Measurements from ENCODE around the gene OSBPL9.
"Not testable (repeated sequence)": the region's sequence is repeated elsewhere in the genome, so short reads cannot be mapped to it uniquely, and the experiment has no call there.

OSBPL9 gene

DNA sequence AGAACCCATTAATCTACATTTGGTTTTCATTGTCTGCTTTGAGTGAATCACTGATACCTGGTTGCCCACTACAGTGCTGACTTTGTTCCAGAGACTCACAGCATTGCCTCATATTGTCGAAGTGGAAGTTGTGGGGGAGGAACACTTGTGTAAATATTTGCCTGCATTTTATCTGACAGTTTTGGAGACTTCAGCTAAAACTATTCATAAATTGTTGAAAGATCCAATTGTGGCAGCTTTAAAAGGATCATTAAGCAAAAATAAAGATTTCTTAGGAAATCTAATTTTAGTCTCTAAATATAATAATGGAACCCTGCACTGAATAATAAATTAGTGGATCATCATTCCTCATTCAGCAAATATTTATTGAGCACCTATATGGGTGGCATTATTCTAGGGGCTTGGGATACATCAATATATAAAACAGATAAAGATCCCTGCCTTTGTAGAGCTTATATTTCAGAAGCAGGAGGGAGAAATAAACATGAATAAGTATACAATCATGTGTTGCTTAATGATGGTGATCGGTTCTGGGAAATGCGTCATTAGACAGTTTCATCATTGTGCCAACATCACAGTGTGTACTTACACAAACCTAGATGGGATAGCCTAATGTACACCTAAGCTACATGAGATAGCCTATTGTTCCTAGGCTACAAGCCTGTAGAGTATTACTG is 73.5 kb downstream of the OSBPL9 start:
- Histone ChIP-seq H3K27me3 (no peaks in the 10 kb centered on the region), H3K4me1 (no peaks in the 10 kb centered on the region), H3K36me3 (no peaks in the 10 kb centered on the region), H3K9me3 (no peaks in the 10 kb centered on the region), H3K4me3 (ENCODE audit: low read depth, low read length) (no peak overlapping the region)
- DNase-seq: no peak
- TF ChIP-seq, protein P1, sequence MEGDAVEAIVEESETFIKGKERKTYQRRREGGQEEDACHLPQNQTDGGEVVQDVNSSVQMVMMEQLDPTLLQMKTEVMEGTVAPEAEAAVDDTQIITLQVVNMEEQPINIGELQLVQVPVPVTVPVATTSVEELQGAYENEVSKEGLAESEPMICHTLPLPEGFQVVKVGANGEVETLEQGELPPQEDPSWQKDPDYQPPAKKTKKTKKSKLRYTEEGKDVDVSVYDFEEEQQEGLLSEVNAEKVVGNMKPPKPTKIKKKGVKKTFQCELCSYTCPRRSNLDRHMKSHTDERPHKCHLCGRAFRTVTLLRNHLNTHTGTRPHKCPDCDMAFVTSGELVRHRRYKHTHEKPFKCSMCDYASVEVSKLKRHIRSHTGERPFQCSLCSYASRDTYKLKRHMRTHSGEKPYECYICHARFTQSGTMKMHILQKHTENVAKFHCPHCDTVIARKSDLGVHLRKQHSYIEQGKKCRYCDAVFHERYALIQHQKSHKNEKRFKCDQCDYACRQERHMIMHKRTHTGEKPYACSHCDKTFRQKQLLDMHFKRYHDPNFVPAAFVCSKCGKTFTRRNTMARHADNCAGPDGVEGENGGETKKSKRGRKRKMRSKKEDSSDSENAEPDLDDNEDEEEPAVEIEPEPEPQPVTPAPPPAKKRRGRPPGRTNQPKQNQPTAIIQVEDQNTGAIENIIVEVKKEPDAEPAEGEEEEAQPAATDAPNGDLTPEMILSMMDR (IDR thresholded peaks at IDR 0.05; ENCODE audit: low read depth, low read length): no peak

DNA sequence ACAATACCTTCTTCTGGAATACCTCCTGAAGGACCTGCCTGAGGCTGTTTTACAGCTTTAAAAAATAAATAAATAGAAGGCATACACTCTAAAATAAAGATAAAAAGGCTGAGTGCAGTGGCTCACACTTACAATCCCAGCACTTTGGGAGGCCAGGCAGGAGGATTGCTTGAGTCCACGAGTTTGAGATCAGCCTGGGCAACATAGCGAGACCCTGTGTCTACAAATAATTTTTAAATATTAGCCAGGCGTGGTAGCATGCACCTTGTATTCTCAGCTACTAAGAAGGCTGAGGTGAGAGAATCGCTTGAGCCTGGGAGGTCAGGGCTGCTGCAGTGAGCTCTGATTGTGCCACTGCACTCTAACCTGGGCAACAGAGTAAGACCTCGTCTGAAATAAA is 75.0 kb downstream of the OSBPL9 start:
- Histone ChIP-seq H3K36me3 (no peaks in the 10 kb centered on the region), H3K9me3 (no peaks in the 10 kb centered on the region), H3K27me3 (no peaks in the 10 kb centered on the region), H3K4me3 (ENCODE audit: low read depth, low read length) (no peak overlapping the region), H3K4me1 (no peaks in the 10 kb centered on the region)
- TF ChIP-seq, protein P1 (IDR thresholded peaks at IDR 0.05; ENCODE audit: low read depth, low read length): no peak
- DNase-seq: no peak

DNA sequence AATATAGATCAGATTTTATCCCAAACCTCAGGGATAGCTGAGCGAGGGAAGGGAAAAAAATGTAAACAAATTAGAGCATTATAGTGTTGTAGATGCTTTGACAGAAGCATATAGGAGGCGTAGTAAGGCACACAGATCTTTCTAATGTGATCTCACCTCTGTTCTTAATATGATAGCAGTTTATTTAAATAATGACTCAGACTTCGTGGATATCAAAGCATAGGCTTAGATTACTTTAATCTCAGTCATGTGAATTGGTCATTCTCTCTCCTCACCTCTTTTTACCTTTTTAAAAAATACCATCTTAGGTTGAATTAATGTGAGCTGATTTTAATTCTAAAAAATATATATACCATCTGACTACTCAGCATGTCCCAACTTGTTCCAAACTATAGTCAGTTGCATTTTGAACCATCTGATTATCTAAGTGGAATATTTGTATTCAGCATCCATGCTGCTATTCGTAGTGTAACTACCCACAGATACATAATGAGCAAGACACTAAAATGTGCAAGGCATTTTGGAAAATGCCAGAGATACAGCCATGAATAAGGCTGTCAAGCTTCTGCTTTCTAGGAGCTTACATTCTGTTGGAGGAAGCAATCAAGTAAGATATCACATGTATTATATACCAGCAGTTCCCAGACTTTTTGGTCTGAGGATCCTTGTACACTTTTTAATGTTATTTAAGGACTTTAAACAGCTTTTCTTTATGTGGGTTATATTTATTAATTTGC is 76.7 kb downstream of the OSBPL9 start:
- Histone ChIP-seq H3K4me3 (ENCODE audit: low read depth, low read length) (no peak overlapping the region), H3K36me3 (no peaks in the 10 kb centered on the region), H3K27me3 (no peaks in the 10 kb centered on the region), H3K4me1 (no peaks in the 10 kb centered on the region), H3K9me3 (no peaks in the 10 kb centered on the region)
- TF ChIP-seq, protein P1 (IDR thresholded peaks at IDR 0.05; ENCODE audit: low read depth, low read length): no peak
- no peak for DNase-seq

DNA sequence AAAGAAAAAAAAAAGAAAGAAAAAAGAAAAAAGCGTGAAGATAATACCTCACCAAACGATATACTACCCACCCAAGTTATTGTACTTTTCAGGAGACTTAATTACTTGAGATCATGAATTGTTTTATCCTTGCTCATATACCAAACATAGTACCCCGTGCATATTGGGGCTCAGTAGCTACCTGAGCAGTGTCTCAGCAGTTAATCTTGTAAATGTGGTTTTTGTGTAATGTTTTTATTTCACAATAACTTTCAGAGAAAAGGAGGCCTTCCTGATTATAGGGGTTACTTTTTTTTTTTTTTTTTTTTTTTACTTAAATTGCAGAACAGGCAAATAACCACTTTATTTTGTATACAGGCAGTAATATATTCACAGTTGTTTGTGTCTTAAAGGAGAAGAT is 80.3 kb downstream of the OSBPL9 start:
- Histone ChIP-seq H3K27me3 (no peaks in the 10 kb centered on the region), H3K4me3 (ENCODE audit: low read depth, low read length) (no peak overlapping the region), H3K36me3 (no peaks in the 10 kb centered on the region), H3K4me1 (no peaks in the 10 kb centered on the region), H3K9me3 (no peaks in the 10 kb centered on the region)
- TF ChIP-seq, protein P1 (IDR thresholded peaks at IDR 0.05; ENCODE audit: low read depth, low read length): no peak
- no peak for DNase-seq

DNA sequence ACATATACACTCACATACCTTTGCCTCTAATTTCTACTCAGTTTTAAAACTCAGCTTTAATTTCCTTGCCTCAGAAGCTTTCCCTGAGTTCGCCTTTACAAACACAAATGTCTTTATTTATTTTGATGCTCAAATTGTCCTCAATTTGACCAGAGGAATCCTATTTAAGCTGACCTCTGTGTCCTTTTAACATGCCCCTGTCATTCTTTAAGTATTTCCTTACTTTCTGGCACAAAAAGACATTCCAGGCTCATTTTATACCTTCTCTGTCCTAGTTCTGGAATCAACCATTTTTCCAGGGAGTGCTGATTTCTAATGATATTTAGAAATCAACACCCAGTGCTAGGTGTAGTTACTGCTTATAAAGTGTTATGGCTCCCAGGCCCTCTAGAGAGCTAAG is 82.5 kb downstream of the OSBPL9 start:
- H3K4me1 ChIP-seq: no peaks in the 10 kb centered on the region
- DNase-seq: no peak
- H3K36me3 ChIP-seq: no peaks in the 10 kb centered on the region
- H3K9me3 ChIP-seq: no peaks in the 10 kb centered on the region
- H3K4me3 ChIP-seq (ENCODE audit: low read depth, low read length): no peak overlapping the region
- H3K27me3 ChIP-seq: no peaks in the 10 kb centered on the region
- TF ChIP-seq, protein P1 (IDR thresholded peaks at IDR 0.05; ENCODE audit: low read depth, low read length): no peak

DNA sequence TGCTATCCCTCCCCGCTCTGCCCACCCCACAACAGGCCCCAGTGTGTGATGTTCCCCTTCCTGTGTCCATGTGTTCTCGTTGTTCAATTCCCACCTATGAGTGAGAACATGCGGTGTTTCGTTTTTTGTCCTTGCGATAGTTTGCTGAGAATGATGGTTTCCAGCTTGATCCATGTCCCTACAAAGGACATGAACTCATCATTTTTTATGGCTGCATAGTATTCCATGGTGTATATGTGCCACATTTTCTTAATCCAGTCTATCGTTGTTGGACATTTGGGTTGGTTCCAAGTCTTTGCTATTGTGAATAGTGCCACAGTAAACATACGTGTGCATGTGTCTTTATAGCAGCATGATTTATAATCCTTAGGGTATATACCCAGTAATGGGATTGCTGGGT is 84.9 kb downstream of the OSBPL9 start:
- not testable (repeated sequence) for H3K27me3 ChIP-seq; H3K36me3 ChIP-seq; H3K4me1 ChIP-seq; H3K9me3 ChIP-seq; H3K4me3 ChIP-seq (ENCODE audit: low read depth, low read length); DNase-seq

DNA sequence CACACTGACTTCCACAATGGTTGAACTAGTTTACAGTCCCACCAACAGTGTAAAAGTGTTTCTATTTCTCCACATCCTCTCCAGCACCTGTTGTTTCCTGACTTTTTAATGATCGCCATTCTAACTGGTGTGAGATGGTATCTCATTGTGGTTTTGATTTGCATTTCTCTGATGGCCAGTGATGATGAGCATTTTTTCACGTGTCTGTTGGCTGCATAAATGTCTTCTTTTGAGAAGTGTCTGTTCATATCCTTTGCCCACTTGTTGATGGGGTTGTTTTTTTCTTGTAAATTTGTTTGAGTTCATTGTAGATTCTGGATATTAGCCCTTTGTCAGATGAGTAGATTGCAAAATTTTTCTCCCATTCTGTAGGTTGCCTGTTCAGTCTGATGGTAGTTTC is 85.3 kb downstream of the OSBPL9 start:
- H3K27me3 ChIP-seq; DNase-seq; H3K4me3 ChIP-seq (ENCODE audit: low read depth, low read length); H3K4me1 ChIP-seq; H3K36me3 ChIP-seq; H3K9me3 ChIP-seq: not testable (repeated sequence)

All from BE2C (cell line).